GM12874 (cell line): ENCODE data around the gene NEK4.

Source experiments
- CTCF ChIP-seq: IDR thresholded peaks from 2 replicates; pipeline ENCODE4 v1.5.1; 2011; ENCODE audit warnings: low read depth, mild to moderate bottlenecking, control low read depth, low read length, moderate library complexity; ENCODE audit not compliant: insufficient read depth

Gene NEK4

GRCh38 chr3:52695798-52696671 lies 74.7 kb downstream of the NEK4 start:
- TF ChIP-seq CTCF, result no peak

GRCh38 chr3:52694528-52695189 lies 76.1 kb downstream of the NEK4 start:
- TF ChIP-seq CTCF, result no peak

GRCh38 chr3:52693071-52693470 lies 77.7 kb downstream of the NEK4 start:
- no peak for TF ChIP-seq CTCF

- no peak for TF ChIP-seq CTCF
These were observed 80.2 kb downstream of the NEK4 start for GRCh38 chr3:52690560-52690959.

GRCh38 chr3:52689151-52689550 lies 81.6 kb downstream of the NEK4 start:
- no peak for TF ChIP-seq CTCF

- TF ChIP-seq CTCF, result no peak
These were observed 82.5 kb downstream of the NEK4 start for GRCh38 chr3:52688266-52688665.
